CD14-positive monocyte (primary cell): Measurements from ENCODE around the gene TRIM37. TPM values are rescaled to one million over a fixed set of nuclear protein-coding genes. Genes with fewer than 3 reads are reported as not detected.

ENCODE experiments used
- DNase-seq, 3 donors: peaks; one replicate each; pipeline ENCODE4 v3.0.0-alpha.2; 2011 to 2022
- H2AFZ ChIP-seq: 2 replicates; pipeline ENCODE4 v1.6.0; 2012; ENCODE audit warnings: mild to moderate bottlenecking, low read depth, low read length, inconsistent platforms; ENCODE audit not compliant: insufficient read depth, poor library complexity, severe bottlenecking
- H3K27ac ChIP-seq, 2 donors: 1 replicate in 1 of 2; 2 replicates in 1 of 2; pipeline ENCODE4 v1.5.1; 2012 to 2013; ENCODE audit warnings: low read length in 2 of 2, control low read depth in 1 of 2, inconsistent platforms in 1 of 2, low read depth in 1 of 2, mild to moderate bottlenecking in 1 of 2
- H3K27me3 ChIP-seq, 2 donors: one replicate each; pipeline versions ENCODE4 v1.6.0 to v1.6.1; 2011 to 2013; ENCODE audit warnings: low read length in 2 of 2; ENCODE audit not compliant: control insufficient read depth in 2 of 2, insufficient read depth in 2 of 2
- H3K36me3 ChIP-seq, 2 donors: replicated peaks in 1 of 2; 1 replicate in 1 of 2; 2 replicates in 1 of 2; pipeline versions ENCODE4 v1.5.1 to v1.6.1; 2012 to 2013; ENCODE audit warnings: low read length in 2 of 2, control low read depth in 1 of 2, inconsistent platforms in 1 of 2, mild to moderate bottlenecking in 1 of 2; ENCODE audit not compliant: insufficient read depth in 2 of 2, control insufficient read depth in 1 of 2
- H3K4me1 ChIP-seq, 2 donors: 1 replicate in 1 of 2; 2 replicates in 1 of 2; pipeline versions ENCODE4 v1.5.1 to v1.6.1; 2012 to 2013; ENCODE audit warnings: low read length in 2 of 2, control low read depth in 1 of 2, inconsistent platforms in 1 of 2, mild to moderate bottlenecking in 1 of 2, moderate library complexity in 1 of 2; ENCODE audit not compliant: insufficient read depth in 2 of 2, control insufficient read depth in 1 of 2
- H3K4me2 ChIP-seq: replicated peaks from 2 replicates; pipeline ENCODE3; 2012; ENCODE audit warnings: low read length, moderate library complexity, mild to moderate bottlenecking; ENCODE audit not compliant: poor library complexity, severe bottlenecking; ENCODE audit errors: extremely low read depth
- H3K4me3 ChIP-seq, 3 experiments: fragments of 200-600 bp in 1 of 3; sonication (generic) in 1 of 3; replicated peaks in 1 of 3; 1 replicate in 2 of 3; 2 replicates in 1 of 3; pipeline ENCODE4 v1.5.1; 2011 to 2013; ENCODE audit warnings: low read length in 3 of 3, mild to moderate bottlenecking in 3 of 3, control low read depth in 2 of 3, low read depth in 2 of 3, inconsistent platforms in 1 of 3, moderate library complexity in 1 of 3
- H3K79me2 ChIP-seq: 2 replicates; pipeline ENCODE4 v1.6.0; 2012; ENCODE audit warnings: mild to moderate bottlenecking, control low read depth, inconsistent platforms, low read length, moderate library complexity; ENCODE audit not compliant: insufficient read depth
- H3K9ac ChIP-seq: 2 replicates; pipeline ENCODE4 v1.6.0; 2017; ENCODE audit warnings: low read length, mild to moderate bottlenecking; ENCODE audit not compliant: insufficient read depth, poor library complexity, severe bottlenecking
- H3K9me3 ChIP-seq, 2 donors: replicated peaks in 1 of 2; 1 replicate in 1 of 2; 2 replicates in 1 of 2; pipeline versions ENCODE4 v1.5.1 to v1.6.1; 2012 to 2013; ENCODE audit warnings: low read length in 2 of 2, control low read depth in 1 of 2; ENCODE audit not compliant: control insufficient read depth in 1 of 2, insufficient read depth in 1 of 2
- H4K20me1 ChIP-seq: 2 replicates; pipeline ENCODE4 v1.6.0; 2012; ENCODE audit warnings: mild to moderate bottlenecking, low read length, control low read depth, moderate library complexity; ENCODE audit not compliant: insufficient read depth
- H3K27ac Mint-ChIP-seq, 7 donors: one replicate each; pipeline ENCODE4 v1.8.0; 2020; ENCODE audit warnings: mild to moderate bottlenecking in 7 of 7, mixed read lengths in 7 of 7, moderate library complexity in 6 of 7, inconsistent platforms in 2 of 7
- H3K27me3 Mint-ChIP-seq, 3 donors: one replicate each; pipeline ENCODE4 v1.8.0; 2021 to 2022; ENCODE audit warnings: low read depth in 3 of 3, mild to moderate bottlenecking in 3 of 3, mixed read lengths in 3 of 3, moderate library complexity in 3 of 3, inconsistent platforms in 1 of 3
- H3K36me3 Mint-ChIP-seq, 2 donors: one replicate each; pipeline ENCODE4 v1.8.0; 2020; ENCODE audit warnings: mixed read lengths in 2 of 2, inconsistent platforms in 1 of 2, mild to moderate bottlenecking in 1 of 2
- H3K4me1 Mint-ChIP-seq: one replicate; pipeline ENCODE4 v1.8.0; 2020; ENCODE audit warnings: mild to moderate bottlenecking, mixed read lengths
- H3K4me3 Mint-ChIP-seq, 2 donors: one replicate each; pipeline ENCODE4 v1.8.0; 2020; ENCODE audit warnings: mild to moderate bottlenecking in 2 of 2, mixed read lengths in 2 of 2, moderate library complexity in 1 of 2
- H3K9me3 Mint-ChIP-seq, 7 donors: one replicate each; pipeline ENCODE4 v1.8.0; 2020 to 2022; ENCODE audit warnings: mixed read lengths in 7 of 7, mild to moderate bottlenecking in 6 of 7, moderate library complexity in 6 of 7, inconsistent platforms in 2 of 7
- WGBS: methylation state at CpG from one replicate; pipeline ENCODE4 v1.1.5; 2013; ENCODE audit warnings: missing lambda C conversion rate; ENCODE audit not compliant: insufficient coverage; 5-methylcytosine and 5-hydroxymethylcytosine counted together
- intact Hi-C, 2 donors: fragments of 100-400 bp; cut with micrococcal nuclease; formaldehyde crosslinking; loops; one replicate each; pipeline versions ENCODE4 v1.15.0 to v1.15.1; 2023
- polyA plus RNA-seq, 3 donors: library from polyadenylated mRNA; depleted of rRNA in 1 of 3; unstranded in 2 of 3; stranded (reverse) in 1 of 3; fragments of 300-500 nt in 2 of 3; fragments of >200 nt in 1 of 3; fragmentation: Illumina TruSeq in 2 of 3; gene quantifications; 1 replicate in 2 of 3; 2 replicates in 1 of 3; pipeline ENCODE4 v1.2.3, GENCODE V29; 2012 to 2021
- TF ChIP-seq, protein P1 (sequence below): fragments of 200-600 bp; IDR thresholded peaks from one replicate; pipeline ENCODE4 v1.8.0; 2022; ENCODE audit warnings: antibody characterized with exemption, mild to moderate bottlenecking

Gene TRIM37
- polyA plus RNA-seq, 3 donors, result 2.7 to 6.1 (median 5.3) TPM

DNA sequence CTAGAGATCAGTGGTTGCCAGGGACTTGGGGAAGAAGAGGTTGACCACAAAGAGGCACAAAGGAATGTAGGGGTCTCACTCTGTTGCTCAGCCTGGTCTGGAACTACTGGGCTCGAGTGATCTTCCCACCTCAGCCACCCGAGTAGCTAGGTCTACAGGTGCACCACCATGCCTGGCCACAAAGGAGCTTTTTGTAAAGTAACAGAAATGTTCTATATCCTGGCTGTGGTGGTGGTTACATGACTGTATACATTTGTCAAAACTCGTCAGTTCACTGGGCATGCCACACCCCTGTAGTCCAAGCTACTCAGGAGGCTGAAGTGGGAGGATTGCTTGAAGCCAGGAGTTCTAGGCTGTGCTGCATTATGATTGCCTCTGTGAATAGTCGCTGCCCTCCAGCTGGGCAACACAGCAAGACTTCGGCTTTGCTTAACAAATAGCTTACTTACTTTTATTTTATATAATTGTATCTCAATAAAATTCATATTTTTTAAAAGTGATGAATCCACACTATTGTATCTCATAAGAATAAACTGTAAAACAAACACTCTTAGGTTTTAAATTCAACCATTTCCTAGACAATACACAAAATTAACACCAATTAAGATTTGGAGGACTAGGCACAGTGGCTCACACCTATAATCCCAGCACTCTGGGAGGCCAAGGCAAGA lies 43.3 kb upstream of the TRIM37 start:
- H3K4me1 Mint-ChIP-seq, result peaks cover 22% of the 10 kb centered on the region
- Histone ChIP-seq H3K79me2 (peaks cover 100% of the 10 kb centered on the region), H4K20me1 (no peaks in the 10 kb centered on the region), H3K27ac (no peak overlapping the region), H3K9me3 (no peaks in the 10 kb centered on the region), H3K4me3 (no peak overlapping the region), H3K9ac (no peak overlapping the region), H3K4me1 (peaks cover 10 to 16% of the 10 kb centered on the region in 2 donors), H3K4me2 (no peak overlapping the region), H2AFZ (no peak overlapping the region), H3K27me3 (no peaks in the 10 kb centered on the region), H3K36me3 (no peaks in the 10 kb centered on the region)
- WGBS, result 80% methylated on average over 1 of the region's 5 CpGs
- TF ChIP-seq, protein P1, sequence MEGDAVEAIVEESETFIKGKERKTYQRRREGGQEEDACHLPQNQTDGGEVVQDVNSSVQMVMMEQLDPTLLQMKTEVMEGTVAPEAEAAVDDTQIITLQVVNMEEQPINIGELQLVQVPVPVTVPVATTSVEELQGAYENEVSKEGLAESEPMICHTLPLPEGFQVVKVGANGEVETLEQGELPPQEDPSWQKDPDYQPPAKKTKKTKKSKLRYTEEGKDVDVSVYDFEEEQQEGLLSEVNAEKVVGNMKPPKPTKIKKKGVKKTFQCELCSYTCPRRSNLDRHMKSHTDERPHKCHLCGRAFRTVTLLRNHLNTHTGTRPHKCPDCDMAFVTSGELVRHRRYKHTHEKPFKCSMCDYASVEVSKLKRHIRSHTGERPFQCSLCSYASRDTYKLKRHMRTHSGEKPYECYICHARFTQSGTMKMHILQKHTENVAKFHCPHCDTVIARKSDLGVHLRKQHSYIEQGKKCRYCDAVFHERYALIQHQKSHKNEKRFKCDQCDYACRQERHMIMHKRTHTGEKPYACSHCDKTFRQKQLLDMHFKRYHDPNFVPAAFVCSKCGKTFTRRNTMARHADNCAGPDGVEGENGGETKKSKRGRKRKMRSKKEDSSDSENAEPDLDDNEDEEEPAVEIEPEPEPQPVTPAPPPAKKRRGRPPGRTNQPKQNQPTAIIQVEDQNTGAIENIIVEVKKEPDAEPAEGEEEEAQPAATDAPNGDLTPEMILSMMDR, result no peak
- intact Hi-C loops, result loop anchor here in 1 of 2 donors (10.0 kb wide), 1 partner anchor 65 kb away; the partner anchor contains the start of gene SMG8
- H3K36me3 Mint-ChIP-seq, result peaks cover 2 to 4% of the 10 kb centered on the region in 2 donors
- H3K27me3 Mint-ChIP-seq, result no peaks in the 10 kb centered on the region
- DNase-seq, result no peak
- no peak overlapping the region for H3K4me3 Mint-ChIP-seq
- no peak overlapping the region for H3K27ac Mint-ChIP-seq
- H3K9me3 Mint-ChIP-seq, result no peaks in the 10 kb centered on the region

- H3K9ac ChIP-seq, result no peak overlapping the region
- TF ChIP-seq, protein P1, result no peak
- Mint-ChIP-seq H3K36me3 (peaks cover 7 to 12% of the 10 kb centered on the region in 2 donors), H3K9me3 (no peaks in the 10 kb centered on the region), H3K27ac (no peak overlapping the region), H3K4me1 (peaks cover 18% of the 10 kb centered on the region), H3K27me3 (no peaks in the 10 kb centered on the region), H3K4me3 (no peak overlapping the region)
- no peak overlapping the region for H2AFZ ChIP-seq
- intact Hi-C loops, result no loop called here
- no peak for DNase-seq
- H4K20me1 ChIP-seq, result no peaks in the 10 kb centered on the region
- no peak overlapping the region for H3K4me2 ChIP-seq
- no peaks in the 10 kb centered on the region for H3K27me3 ChIP-seq
- no peak overlapping the region for H3K4me3 ChIP-seq
- no peak overlapping the region for H3K27ac ChIP-seq
- WGBS, result no CpG with 5 or more reads among the region's 2 CpGs
- H3K36me3 ChIP-seq, result no peaks in the 10 kb centered on the region
- H3K9me3 ChIP-seq, result no peaks in the 10 kb centered on the region
- peaks cover 7 to 10% of the 10 kb centered on the region in 2 donors for H3K4me1 ChIP-seq
- peaks cover 100% of the 10 kb centered on the region for H3K79me2 ChIP-seq
These were observed 42.4 kb upstream of the TRIM37 start for GRCh38 chr17:59149051-59149450.
